HG03060 (cell line): ENCODE measurements around the gene EFL1.
"Not testable (repeated sequence)": the region's sequence is repeated elsewhere in the genome, so short reads cannot be mapped to it uniquely, and the experiment has no call there.

Experiments
- ATAC-seq: cut with Tn5 transposase; IDR thresholded peaks from one replicate; pipeline ENCODE4 v1.9.1; 2021; ENCODE audit warnings: low read depth, moderate number of reproducible peaks; ENCODE audit not compliant: unreplicated experiment

Gene EFL1

DNA sequence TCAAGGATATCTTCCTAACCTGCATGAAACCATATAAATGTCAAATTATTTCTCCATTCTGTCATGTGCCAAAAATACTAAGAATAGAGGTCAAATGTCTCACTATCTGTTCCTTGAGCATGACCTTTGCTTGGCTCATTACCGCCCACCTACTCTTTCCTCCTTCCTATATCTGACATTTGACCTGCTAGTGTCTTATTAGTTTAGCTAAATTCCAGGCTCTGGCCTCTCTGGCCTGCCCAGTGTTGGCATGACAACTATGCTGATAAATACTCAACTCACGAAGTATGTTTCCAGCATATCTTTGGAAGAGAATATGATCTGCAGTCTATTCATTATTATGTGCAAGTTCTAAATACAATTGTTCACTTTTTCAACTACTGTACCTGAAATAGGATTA, 58.0 kb downstream of the EFL1 start:
- ATAC-seq: not testable (repeated sequence)

DNA sequence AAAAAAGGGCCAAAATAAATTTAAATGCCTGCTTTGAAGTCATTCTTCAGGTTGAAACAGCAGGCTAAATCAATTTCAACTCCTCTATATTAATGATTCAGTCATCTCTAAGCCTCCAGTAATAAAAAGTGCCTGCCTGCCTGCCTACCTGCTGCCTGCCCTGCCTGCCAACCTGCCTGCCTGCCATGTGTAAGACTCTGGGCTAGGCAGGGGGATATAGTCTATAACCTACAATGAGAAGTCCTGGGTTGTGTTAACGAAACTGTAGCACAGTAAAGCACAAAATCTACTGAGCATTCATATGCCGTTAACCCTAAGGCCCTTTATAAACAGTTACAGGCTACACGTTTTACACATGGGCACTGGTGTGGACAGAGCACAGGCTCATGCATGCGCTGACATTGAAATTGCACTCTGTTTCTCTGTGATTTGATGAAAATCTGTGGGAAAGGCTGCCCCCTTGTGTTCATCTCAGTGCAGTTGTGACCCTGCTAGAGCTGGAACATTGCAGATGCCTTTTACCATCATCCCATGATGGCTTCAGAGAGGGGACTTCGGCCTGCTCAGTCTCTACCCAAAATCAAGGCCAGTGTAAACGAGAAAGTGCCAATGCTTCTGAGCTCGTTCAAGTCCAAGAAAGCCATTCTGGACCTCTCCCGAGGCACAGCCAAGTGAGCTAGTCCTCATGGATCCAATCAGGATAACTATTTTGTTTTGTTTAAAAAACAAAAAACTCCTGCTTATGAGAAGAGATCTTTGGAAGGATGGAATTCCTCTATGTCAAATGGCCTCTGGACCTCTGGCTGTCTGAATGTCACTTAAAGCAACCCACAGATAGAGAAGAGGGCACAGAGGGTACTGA, 64.6 kb downstream of the EFL1 start:
- peak; percentile 84 for ATAC-seq

DNA sequence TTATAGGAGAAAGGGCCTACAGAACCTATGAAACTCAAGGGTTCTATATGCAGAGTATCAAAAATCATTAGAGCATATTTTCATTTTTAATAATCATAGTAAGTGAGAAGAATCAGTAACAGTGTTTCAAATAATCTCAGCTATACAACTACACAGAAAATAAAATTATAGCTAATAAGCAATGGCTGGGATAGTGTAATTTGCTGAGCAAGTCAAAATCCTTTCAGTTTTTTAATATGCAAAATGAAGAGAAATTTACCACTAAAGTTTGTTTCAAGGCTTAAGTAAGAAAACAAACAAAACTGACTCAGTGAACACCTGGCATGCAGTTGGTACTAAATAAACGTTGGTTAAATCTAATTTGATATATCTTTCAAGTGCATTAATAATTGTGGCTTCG, 66.2 kb downstream of the EFL1 start:
- ATAC-seq: no peak

DNA sequence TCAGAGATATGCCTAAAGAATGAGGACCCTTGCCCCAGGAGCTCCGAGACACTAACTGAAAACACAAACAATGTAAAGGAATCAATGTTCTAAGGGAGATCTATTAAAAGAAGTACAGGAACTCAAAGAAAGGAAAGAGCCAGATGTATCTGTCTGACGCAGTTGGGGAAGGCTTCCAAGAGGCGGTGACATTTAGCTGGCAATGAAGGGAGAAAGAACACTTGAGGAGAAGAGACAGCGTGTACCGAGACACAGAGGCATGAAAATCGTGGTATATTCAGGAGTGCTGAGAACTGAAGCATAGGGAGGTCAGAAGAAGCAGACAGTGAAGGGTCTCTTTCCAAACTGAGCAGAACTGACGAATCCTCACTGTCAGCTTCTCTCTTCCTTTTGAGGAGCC, 66.7 kb downstream of the EFL1 start:
- ATAC-seq: not testable (repeated sequence)

DNA sequence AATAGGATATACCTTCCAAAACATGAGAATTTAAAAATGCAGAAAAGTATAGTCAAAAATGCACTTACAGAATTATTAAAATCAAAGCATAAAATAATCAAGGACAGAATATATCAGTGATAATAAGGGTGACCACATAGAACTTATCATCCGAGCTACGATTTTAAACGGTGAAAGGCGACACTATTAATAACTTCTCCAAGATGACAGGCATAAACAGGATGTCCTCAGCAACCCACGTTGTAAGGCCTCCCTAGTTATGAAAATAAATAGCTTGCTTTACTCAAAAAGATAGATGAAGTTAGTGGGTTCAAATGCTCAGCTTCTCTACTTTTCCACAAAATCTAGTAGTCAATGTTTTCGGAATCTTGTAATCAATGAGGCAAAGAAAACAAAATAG, 68.0 kb downstream of the EFL1 start:
- not testable (repeated sequence) for ATAC-seq

DNA sequence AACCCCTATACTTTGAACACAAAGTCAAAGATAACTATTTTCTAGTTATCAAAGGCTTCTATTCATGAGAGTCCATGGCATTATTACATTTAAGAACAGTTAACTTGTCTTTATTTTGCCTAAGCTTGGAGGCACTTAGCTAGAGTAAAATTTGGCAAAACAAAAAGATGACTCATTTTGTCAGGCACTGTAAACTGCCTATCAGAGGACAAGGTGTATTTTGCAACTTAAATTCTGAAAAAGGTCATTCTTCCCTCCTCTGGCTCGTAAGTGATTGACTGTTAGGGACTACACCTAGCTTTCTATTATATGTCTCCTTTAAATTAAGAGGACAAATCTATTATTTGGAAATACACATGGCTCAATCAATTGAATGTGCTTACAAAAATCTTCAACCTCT, 69.1 kb downstream of the EFL1 start:
- ATAC-seq: not testable (repeated sequence)

DNA sequence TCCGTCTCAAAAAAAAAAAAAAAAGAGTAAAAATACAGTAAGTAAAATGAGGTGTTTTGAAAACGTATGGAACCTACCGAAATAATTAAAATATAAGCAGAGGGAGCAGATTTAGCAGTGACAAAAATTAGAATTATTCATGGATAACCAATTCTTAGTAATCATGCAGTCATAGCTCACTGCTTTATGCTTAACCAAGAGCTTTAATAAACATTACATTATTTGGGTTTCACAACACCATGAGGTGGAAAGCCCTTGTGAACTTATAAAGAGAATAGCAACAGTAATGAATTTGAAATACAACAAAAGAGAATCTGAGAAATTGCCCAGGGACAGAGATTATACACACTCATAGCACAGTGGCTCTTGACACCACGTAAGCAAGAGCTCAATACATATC, 70.1 kb downstream of the EFL1 start:
- ATAC-seq: not testable (repeated sequence)

DNA sequence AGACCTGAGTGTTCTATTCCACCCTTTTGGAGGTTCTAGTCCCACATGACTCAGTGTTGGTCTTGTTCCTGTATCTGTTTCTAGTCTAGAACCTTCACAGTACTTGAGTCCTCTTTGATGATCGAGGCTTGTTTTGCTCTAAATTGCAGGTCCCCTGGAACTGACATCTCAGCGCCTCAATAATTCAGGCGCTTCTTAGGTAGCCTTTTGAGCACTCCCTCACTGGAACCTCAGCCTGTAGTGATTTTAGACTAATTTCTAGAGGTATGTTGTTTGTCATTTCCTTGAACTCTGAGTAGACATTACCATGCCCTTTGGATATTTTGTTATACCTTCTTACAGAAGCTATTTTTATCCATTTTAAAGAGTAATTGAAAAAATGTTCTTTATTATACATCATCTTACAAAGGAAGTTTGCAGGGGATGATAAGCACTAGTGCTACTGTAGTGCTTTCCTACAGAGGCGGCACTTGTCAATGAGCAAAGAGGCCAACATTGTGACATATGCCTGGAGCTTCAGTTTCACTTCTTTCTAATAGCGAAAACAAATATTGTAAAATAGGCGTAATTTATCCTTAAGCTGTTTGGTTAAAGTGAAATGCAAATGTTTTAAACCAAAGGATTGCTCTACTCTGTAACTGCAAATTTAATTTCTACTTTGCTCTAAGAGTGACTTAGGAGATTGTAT, 75.7 kb downstream of the EFL1 start:
- no peak for ATAC-seq

DNA sequence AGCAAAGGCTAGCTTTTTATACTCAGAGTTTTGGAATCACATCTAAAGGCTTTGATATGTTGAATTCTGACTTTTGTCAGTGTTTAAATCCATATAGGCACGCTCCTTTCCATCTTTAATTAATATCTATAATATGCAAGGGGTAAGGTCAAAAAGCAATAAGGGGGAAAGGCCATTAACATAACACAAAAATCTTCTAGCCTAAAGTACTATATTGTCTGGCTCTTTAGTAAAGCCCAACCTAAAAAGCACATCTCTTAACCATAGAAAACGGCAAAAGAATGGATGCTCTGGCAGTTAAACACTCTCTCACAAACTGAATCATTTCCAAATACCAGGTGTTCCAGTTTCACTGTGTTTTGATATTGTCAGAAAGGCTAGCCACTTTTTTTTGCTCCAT, 76.4 kb downstream of the EFL1 start:
- no peak for ATAC-seq

DNA sequence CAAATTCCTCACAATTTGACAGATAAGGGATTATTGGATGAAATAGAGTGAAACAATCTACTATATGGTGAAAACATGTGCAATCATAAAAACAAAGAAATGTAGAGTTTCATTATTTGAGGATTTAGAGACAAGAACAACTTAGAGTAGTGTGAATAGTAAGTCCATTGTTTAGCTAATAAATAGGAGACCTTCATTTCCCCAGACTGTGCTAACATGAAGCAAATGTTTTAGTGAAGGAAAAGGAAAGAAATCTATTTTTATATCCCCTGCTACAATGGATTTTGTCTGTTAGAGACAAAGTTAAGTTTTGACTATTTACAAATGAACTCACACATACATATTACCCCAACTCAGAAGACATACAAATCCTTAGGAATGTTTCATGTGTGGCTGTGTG, 77.8 kb downstream of the EFL1 start:
- ATAC-seq: no peak

DNA sequence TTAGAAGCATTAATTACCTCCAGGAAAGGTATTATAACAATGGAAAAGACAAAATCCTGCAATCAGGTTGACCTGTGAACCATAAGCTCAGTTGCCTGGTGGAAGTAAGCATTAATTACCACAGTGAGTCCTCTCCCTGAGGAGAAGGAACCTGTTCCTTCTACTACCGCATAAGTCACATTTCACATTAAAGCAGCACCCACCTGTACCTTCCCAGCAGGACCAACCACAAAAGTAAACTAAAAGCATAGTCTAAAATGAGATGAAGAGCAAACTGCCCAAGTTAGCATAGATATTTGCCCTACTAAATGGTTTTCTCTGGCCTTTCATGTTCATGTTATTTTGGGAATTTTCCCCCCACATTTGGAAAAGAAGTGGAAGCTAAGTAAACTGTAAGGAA, 78.2 kb downstream of the EFL1 start:
- ATAC-seq: no peak

DNA sequence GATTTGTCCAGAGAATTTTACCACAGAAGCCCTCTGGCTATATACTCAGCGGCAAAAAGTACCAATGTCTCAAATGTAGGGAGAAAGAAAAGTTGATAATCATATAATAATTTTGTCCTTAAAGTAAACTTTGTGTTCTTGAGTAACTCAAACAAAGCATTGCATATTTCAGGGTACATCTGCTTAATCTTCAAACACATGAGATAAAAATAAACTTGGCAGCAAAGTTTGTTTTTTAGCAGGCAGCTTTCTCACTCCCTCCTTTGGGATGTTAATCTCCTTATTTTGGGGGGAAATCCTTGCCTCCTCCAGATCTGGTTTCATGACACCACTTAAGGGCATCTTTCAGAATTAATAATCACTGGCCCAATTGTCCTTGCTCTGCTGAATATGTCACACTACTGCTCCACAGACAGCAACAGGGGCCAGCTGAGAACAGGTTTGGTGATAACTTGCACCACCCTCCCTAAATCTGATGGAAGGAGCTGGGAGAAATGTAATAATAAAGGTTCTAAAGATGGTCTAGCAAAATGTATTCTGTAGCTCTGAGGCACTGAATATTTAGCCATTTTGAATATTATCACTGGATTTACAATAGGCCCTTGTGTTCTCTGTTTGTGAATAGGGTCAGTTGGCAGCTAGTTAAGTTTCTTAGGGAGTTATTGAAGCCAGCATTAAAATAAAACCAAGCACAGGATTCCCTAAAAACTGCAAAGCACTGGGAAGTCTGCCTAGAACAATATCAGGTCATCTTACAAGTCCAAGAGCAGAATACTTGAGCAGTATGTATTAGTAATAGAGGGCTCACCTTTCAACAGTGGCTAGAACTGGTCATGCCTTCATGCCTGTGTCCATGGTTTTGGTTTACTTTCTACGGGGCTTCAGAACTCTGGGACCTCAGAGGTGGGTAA, 79.2 kb downstream of the EFL1 start:
- ATAC-seq: no peak

DNA sequence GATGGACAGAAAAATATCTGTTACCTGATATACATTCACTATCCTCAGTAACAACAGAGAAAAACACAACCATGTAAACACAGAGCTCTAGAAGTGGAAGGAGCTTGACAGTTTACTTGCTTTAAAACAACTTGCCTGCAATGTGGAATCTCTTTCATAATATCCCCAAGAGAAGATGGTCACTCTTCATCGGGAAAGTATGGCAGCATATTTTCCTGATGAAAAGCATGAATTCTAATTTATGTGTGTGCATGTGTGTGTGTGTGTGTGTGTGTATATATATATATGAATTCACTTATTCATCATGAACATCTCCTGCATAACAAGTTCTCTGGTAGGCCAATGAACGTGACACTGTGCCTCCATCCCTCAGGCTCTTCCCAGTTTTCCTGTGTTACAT, 81.2 kb downstream of the EFL1 start:
- ATAC-seq: no peak

DNA sequence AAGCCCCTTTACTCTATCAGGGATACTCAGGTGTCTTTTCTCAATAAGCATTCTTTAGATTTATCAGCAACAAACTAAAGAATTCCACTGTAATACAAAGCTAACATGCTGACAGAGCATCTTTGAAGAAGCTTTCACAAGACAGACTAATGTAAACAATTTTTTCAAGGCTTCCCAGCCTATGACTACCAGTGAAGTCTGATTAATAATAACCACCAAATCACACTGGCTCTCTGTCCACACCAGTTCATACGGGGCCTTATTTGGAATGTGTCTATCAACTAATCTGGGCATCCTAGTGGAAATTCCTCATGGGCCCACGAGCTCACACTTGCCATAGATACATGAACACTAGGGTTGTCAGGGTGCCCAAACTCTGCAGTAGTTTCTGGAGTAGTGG, 84.5 kb downstream of the EFL1 start:
- no peak for ATAC-seq

DNA sequence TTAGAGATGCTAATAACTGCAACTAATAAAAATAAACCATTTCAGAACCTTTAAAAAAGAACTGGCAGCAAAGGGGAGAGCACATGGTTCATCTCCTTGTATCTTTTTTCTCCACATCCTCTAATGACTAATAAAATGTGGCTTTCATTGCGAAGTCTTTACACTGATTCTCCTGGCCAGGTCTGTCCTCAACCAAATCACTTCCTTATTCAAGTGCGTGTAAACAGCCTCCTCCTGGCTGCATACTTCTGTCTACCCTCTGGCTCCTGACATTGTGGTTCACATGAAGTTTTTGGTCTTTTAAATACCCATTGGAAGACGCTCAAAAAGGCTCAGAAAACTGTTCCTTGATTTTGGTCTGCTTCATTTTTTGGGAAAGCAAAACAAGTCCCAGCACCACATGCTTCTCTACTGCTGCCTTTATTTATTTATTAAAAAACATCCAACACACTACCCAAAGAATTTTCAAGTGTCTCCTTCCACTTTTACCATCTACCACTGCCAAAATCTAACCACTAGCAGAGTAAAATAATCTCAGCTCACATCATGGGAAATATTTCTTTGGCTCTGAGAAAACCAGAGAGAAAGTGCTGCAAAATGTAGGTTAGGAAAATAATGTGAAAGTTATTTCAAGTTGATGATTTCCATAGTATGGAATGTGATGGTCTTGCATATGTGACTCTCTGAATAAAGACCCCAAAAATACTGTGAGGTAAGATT, 85.1 kb downstream of the EFL1 start:
- no peak for ATAC-seq

DNA sequence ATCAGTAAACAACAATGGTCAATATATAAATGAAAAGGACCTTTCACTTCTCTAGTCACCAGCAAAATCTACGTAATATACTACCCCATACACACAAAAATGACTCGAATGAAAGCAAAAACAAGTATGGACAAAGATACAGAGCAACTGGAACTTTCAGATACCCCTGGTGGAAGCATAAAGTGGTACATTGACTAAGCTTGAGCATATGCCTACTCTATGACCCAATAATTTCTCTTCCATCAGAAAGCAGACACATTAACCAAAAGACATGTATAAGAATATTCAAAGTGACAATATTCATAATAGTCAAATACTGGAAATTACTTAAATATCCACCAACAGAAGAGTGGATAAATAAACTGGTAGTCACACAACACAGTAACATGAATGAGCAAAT, 86.0 kb downstream of the EFL1 start:
- ATAC-seq: no peak

DNA sequence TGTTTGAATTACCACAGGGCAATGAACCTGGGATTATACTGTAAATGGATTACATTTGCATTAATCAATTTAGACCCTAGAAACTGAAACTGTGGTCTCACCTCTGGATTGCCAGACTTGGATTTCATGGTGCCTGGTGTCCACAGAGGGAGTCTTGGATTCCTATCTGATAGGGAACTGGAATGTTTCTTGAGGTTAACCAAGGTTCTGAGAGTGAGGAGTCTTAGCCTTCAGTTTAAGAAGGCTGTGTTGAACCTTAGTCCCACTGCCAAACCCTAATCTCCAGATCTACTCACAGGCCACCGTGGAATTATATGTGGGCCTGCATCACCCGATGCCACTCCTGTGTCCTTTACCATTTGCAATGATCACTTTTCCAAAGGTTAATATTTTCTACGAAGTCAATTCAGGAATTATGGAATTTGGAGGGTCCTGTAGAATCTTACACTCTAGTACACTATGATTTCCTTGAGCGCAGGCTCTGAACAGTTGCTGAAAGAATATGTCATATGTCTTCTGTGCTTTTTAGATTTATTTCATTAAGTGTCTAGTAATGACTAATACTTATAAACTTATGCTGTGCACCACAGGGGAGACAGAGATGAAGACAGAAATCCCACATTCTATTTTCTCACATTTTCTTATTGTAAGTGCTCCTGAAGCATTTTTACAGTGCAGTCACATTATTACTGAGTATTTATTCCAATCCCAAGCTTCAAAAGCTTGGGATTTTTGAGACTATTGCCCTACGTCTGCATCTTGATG, 87.9 kb downstream of the EFL1 start:
- ATAC-seq: no peak

DNA sequence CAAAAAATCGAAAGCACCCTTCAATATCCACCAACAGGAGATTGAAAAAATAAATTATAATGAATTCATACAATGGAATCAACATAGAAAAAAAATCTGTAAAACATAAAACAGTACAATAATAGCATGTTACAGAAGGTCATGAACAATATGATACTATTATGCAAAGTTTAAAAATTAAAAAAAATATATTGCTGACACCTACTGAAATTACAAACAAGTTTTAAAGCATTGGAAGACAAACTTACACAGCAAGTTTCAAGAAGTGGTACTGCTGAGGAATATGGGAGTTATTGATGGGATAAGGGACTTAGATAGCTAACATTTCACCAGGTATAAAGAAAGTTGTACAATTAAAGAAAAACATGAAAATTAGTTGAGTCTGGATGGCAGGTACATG, 89.4 kb downstream of the EFL1 start:
- no peak for ATAC-seq

DNA sequence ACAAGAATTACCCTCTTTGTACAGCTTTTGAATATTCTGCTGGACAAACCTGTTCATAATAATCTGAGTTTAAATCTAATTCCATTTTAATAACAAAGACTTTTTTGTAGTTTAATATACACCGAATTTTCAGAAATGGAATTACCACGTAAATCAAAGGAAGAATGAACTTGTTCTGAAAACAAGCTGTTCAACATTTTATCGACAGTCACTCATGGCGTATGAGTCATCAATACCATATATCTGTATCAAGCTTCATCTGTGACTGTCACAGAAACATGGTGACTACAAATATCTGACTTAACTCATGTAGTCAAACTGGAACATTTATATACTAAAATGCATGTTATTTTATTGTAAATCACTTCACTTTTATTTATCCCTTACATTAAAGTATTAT, 90.0 kb downstream of the EFL1 start:
- ATAC-seq: no peak

DNA sequence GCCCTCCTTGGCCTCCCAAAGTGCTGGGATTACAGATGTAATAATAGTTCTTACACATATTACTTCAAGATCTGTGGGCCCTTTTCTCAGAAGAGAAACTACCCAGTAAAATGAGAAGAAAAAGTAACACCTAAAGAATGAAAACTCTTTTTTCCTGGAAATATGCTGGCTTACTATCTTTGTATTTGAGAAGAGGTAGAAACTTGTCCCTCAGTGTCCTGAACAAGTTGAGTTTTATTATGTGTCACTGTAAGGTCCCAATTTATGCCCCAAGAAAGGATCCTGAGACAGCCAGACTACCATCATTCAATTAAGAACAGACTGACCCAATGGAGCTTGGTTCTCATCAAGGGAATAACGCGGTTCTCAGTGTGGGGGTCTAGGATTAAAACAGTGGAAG, 93.8 kb downstream of the EFL1 start:
- ATAC-seq: no peak
